K562 treated with DMSO at 1 percent for 24 hours (cell line): ENCODE data around the gene TMEM101. TPM values are rescaled to one million over a fixed set of nuclear protein-coding genes. Genes with fewer than 3 reads are reported as not detected.

Experiments
- total RNA-seq: library from RNA; unstranded; fragments of 300-600 nt; gene quantifications from 2 replicates; pipeline ENCODE4 v1.2.3, GENCODE V29; 2022; ENCODE audit warnings: low read depth; ENCODE audit not compliant: insufficient read depth

TMEM101 gene
- total RNA-seq = 51.1 and 53.9 TPM in 2 replicates

DNA sequence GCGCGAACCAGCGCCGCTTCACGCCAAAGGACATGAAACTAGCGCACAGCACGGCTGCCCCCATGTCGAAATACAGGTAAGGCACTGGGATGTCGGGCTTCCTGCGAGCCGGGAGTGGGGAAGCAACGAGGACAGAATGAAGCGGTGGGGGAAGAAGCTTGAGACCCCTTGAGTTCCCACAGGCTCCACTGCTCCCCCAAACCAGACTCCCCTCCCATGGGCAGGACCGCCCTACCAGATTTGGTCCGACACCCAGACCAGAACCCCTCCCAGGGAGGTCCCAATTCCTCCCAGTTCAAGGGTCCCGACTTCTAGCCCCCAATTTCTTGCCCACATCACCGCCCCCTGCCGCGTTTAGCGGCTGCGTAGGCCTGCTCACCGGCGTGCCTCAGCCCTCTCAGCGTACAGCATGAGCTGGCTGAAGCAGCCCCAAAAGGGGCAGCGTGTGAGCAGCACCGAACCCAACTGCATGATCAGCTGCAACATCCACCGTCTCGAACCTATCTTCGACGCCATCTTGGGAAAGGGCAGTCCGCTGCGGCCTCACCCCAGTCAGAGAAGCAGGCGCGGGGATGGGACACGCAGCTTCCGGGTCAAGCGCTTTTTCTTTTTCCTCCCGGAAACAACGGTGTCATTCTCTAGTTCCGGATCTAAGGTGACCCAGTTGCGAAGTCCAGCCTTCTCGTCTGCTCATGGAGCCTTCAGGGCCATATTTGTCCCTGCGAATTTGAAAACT, at the start of gene TMEM101:
Gene TMEM101, minus strand, starts transcription at position 527 of the 736 bp plus-strand sequence. Its CDS starts 11 bp downstream, at position 516.

DNA sequence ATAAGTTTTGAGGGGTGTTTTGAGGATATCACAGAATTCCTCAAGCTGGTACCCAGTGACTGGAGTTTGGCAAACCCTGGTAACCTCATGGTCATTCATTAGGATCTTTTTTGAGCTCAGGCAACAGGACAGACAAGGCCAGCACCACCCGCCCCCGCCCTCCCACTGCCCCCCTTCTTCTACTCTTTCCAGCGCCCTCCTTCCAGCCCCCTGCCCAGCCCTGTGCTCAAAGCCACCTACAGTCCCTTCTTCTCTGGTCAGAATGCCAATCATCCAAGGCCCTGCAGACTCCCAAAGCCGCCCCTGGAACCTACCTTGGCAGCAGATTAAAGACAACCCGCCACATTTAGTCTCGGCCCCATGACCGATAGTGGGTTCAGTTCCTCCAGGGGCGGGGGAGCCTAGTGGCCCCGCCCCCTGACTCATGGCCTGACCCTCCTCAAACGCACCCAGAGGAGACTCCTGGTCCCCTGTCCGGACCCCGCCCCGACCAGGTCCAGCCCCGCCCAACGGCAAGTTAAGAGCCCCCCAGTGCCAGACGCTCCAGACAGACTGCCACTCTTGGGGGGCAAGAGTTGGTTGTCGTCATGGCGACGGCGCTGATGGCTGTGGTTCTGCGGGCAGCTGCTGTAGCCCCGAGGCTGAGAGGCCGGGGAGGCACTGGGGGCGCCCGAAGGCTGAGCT, 10.5 kb downstream of the TMEM101 start, which contains the start of gene NAGS:
Gene NAGS, plus strand, starts transcription at position 546 of the 684 bp plus-strand sequence. Its CDS starts 42 bp downstream, at position 588.

Other genes with a start within 250 kb of the TMEM101 start
- 22.7 and 25.6 TPM in 2 replicates for gene DUSP3, start 236.0 kb downstream of the TMEM101 start, total RNA-seq
- gene CFAP97D1, start 234.5 kb downstream of the TMEM101 start, total RNA-seq = not detected in 2 replicates
- 0.69 and 1.6 TPM in 2 replicates for gene MPP3, start 181.8 kb downstream of the TMEM101 start, total RNA-seq
- not detected in 2 replicates for gene CD300LG, start 167.8 kb downstream of the TMEM101 start, total RNA-seq
- 0.22 and 0.24 TPM in 2 replicates for gene MPP2, start 107.4 kb downstream of the TMEM101 start, total RNA-seq
- not detected in 2 replicates for gene PPY, start 72.5 kb downstream of the TMEM101 start, total RNA-seq
- gene PYY, start 61.0 kb downstream of the TMEM101 start, total RNA-seq = not detected in 2 replicates
- 0.53 and 0.56 TPM in 2 replicates for gene NAGS, start 10.3 kb downstream of the TMEM101 start, total RNA-seq
- 26.5 and 29.9 TPM in 2 replicates for gene LSM12, start 51.7 kb upstream of the TMEM101 start, total RNA-seq
- gene G6PC3, start 55.8 kb upstream of the TMEM101 start, total RNA-seq = 59.0 and 66.9 TPM in 2 replicates
- gene HDAC5, start 108.7 kb upstream of the TMEM101 start, total RNA-seq = 59.0 and 61.9 TPM in 2 replicates
- gene HROB, start 127.0 kb upstream of the TMEM101 start, total RNA-seq = 15.4 and 17.5 TPM in 2 replicates
- 0.41 and 0.53 TPM in 2 replicates for gene ASB16, start 155.7 kb upstream of the TMEM101 start, total RNA-seq
- gene TMUB2, start 172.0 kb upstream of the TMEM101 start, total RNA-seq = 31.6 and 34.0 TPM in 2 replicates
- 50.7 and 54.3 TPM in 2 replicates for gene ATXN7L3, start 184.9 kb upstream of the TMEM101 start, total RNA-seq
- 51.2 and 52.5 TPM in 2 replicates for gene UBTF, start 204.7 kb upstream of the TMEM101 start, total RNA-seq